ENCODE measurements around the gene FARS2. TPM values are rescaled to one million over a fixed set of nuclear protein-coding genes. Genes with fewer than 3 reads are reported as not detected.

The FARS2 gene
- polyA plus RNA-seq, 1 donor from 2014 or later: 32.8 TPM

GRCh38 chr6:5446362-5447075 is 185.2 kb downstream of the FARS2 start:
- Mint-ChIP-seq H3K27ac (no peak overlapping the region), H3K4me3 (no peak overlapping the region), H3K27me3 (no peaks in the 10 kb centered on the region), H3K9me3 (no peaks in the 10 kb centered on the region), H3K4me1 (peaks cover 0 to 3% (median 0%) of the 10 kb centered on the region in 3 donors), H3K36me3 (peaks cover 3% of the 10 kb centered on the region)

DNA sequence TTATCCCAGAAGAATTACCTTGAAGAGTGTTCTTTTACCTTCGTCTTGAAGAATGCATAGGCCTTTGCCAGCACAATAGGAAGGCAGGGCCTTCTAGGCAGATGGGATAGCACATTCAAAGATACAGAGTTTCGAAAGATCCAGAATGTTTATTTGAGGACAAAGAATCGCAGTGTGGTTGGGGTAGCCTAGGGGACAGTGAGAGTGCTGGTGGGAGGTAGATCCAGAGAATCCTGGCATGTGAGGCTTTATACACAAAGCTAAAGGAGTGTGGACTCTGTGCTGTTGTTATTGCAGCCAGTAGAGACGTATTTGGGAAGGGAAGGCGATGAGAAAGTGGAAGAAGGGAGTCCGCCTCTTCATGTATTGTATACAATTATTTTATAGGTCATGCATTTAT is 186.6 kb downstream of the FARS2 start:
- H3K27me3 Mint-ChIP-seq: no peaks in the 10 kb centered on the region
- H3K27ac Mint-ChIP-seq: no peak overlapping the region
- H3K4me1 Mint-ChIP-seq: peaks cover 0 to 3% (median 0%) of the 10 kb centered on the region in 3 donors
- no peaks in the 10 kb centered on the region for H3K9me3 Mint-ChIP-seq
- peaks cover 3% of the 10 kb centered on the region for H3K36me3 Mint-ChIP-seq
- no peak overlapping the region for H3K4me3 Mint-ChIP-seq

DNA sequence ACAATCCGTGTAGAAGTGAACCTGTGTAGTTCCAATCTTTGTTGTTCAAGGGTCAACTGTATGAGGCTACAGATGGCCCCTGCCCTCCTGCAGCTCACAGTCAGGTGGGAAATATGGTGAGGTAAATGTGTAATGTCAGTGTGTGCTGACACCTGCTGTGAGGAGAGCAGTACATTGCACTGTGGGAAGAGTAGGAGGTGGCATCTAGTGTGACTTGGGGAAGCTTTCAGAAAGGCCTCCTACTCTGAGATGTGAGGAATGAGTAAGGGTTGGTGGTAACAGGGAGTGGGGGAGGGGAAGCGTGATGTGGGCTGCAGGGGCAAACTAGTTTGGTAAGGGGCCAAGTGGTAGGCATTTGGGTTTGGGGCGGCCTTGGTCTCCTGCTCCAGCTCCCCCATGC is 188.8 kb downstream of the FARS2 start:
- Mint-ChIP-seq H3K4me1 (peaks cover 0 to 2% (median 0%) of the 10 kb centered on the region in 3 donors), H3K27me3 (no peaks in the 10 kb centered on the region), H3K27ac (no peak overlapping the region), H3K4me3 (no peak overlapping the region), H3K9me3 (no peaks in the 10 kb centered on the region), H3K36me3 (peaks cover 3% of the 10 kb centered on the region)

GRCh38 chr6:5453546-5453945 is 192.2 kb downstream of the FARS2 start:
- Mint-ChIP-seq H3K4me3 (no peak overlapping the region), H3K4me1 (peaks cover 0 to 3% (median under 1%) of the 10 kb centered on the region in 3 donors), H3K27ac (no peak overlapping the region), H3K27me3 (no peaks in the 10 kb centered on the region), H3K9me3 (no peaks in the 10 kb centered on the region), H3K36me3 (peaks cover 3% of the 10 kb centered on the region)

GRCh38 chr6:5455142-5455541 is 193.8 kb downstream of the FARS2 start:
- peaks cover 0 to 4% (median 3%) of the 10 kb centered on the region in 3 donors for H3K4me1 Mint-ChIP-seq
- no peaks in the 10 kb centered on the region for H3K27me3 Mint-ChIP-seq
- H3K27ac Mint-ChIP-seq: no peak overlapping the region
- H3K9me3 Mint-ChIP-seq: no peaks in the 10 kb centered on the region
- peaks cover 13% of the 10 kb centered on the region for H3K36me3 Mint-ChIP-seq
- H3K4me3 Mint-ChIP-seq: no peak overlapping the region

DNA sequence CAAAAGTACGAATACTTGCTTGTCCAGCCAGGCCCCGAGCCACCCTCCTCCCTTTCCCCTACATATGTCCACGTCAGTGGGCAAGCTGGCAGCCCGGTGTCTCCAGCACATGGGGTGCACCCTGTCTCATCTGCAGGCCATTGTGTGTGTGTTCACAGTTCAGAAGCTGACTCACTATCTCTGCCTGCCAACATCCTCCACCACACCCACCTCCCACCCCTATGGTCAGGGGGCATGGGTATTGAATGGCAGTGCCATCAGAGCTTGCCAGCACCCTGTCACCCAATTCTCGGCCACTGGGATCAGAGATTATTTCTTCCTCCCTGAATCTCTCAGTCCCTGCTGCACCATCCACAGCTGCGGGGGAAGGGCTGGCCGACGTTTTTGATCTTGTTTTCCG is 195.7 kb downstream of the FARS2 start:
- H3K27ac Mint-ChIP-seq: no peak overlapping the region
- no peak overlapping the region for H3K4me3 Mint-ChIP-seq
- H3K9me3 Mint-ChIP-seq: peaks cover 0 to 2% (median 0%) of the 10 kb centered on the region in 3 donors
- H3K4me1 Mint-ChIP-seq: peaks cover 3 to 7% (median 5%) of the 10 kb centered on the region in 3 donors
- no peaks in the 10 kb centered on the region for H3K27me3 Mint-ChIP-seq
- peaks cover 16% of the 10 kb centered on the region for H3K36me3 Mint-ChIP-seq

- Mint-ChIP-seq H3K9me3 (peaks cover 0 to 2% (median 0%) of the 10 kb centered on the region in 3 donors), H3K4me1 (peaks cover 2 to 7% (median 5%) of the 10 kb centered on the region in 3 donors), H3K36me3 (peaks cover 16% of the 10 kb centered on the region), H3K27me3 (no peaks in the 10 kb centered on the region), H3K27ac (no peak overlapping the region), H3K4me3 (no peak overlapping the region)
These were observed 196.8 kb downstream of the FARS2 start for GRCh38 chr6:5457983-5458683.

DNA sequence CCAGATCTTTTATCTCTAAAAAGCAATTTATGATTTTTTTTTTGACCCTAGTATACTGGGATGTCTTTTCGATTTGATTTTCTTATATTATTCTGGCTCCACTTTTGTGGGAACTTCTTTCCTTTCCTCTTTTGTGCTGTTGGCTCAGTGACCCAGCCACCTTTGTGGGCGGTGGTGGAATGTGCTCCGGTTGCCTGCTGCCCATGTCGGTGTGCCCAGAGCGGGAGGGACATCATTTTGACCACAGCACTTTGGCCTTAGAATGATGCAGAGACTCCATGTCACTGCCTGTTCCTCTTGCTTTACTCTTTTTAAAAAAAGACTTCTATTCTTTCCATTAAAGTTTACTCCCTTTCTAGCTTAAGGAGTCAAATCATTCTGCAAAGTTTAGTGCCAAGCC is 198.0 kb downstream of the FARS2 start:
- Mint-ChIP-seq H3K4me1 (peaks cover 3 to 7% (median 6%) of the 10 kb centered on the region in 3 donors), H3K27me3 (no peaks in the 10 kb centered on the region), H3K27ac (no peak overlapping the region), H3K36me3 (peaks cover 18% of the 10 kb centered on the region), H3K4me3 (no peak overlapping the region), H3K9me3 (peaks cover 0 to 2% (median 0%) of the 10 kb centered on the region in 3 donors)

GRCh38 chr6:5461365-5461764 is 200.1 kb downstream of the FARS2 start:
- H3K4me3 Mint-ChIP-seq: peak overlapping the region in 1 of 4 donors; percentile 24
- no peak overlapping the region for H3K27ac Mint-ChIP-seq
- peaks cover 5 to 8% (median 7%) of the 10 kb centered on the region in 3 donors for H3K4me1 Mint-ChIP-seq
- peaks cover 0 to 2% (median 0%) of the 10 kb centered on the region in 3 donors for H3K9me3 Mint-ChIP-seq
- peaks cover 18% of the 10 kb centered on the region for H3K36me3 Mint-ChIP-seq
- H3K27me3 Mint-ChIP-seq: no peaks in the 10 kb centered on the region

- Mint-ChIP-seq H3K9me3 (peaks cover 0 to 2% (median 0%) of the 10 kb centered on the region in 3 donors), H3K4me1 (peaks cover 5 to 8% (median 7%) of the 10 kb centered on the region in 3 donors), H3K27me3 (no peaks in the 10 kb centered on the region), H3K27ac (no peak overlapping the region), H3K4me3 (no peak overlapping the region), H3K36me3 (peaks cover 16% of the 10 kb centered on the region)
These were observed 201.5 kb downstream of the FARS2 start for GRCh38 chr6:5462856-5463255.

- peaks cover 4 to 8% (median 5%) of the 10 kb centered on the region in 3 donors for H3K4me1 Mint-ChIP-seq
- H3K27me3 Mint-ChIP-seq: no peaks in the 10 kb centered on the region
- no peak overlapping the region for H3K27ac Mint-ChIP-seq
- peaks cover 0 to 2% (median 0%) of the 10 kb centered on the region in 3 donors for H3K9me3 Mint-ChIP-seq
- H3K4me3 Mint-ChIP-seq: no peak overlapping the region
- peaks cover 14% of the 10 kb centered on the region for H3K36me3 Mint-ChIP-seq
These were observed 202.4 kb downstream of the FARS2 start for GRCh38 chr6:5463690-5464089.

DNA sequence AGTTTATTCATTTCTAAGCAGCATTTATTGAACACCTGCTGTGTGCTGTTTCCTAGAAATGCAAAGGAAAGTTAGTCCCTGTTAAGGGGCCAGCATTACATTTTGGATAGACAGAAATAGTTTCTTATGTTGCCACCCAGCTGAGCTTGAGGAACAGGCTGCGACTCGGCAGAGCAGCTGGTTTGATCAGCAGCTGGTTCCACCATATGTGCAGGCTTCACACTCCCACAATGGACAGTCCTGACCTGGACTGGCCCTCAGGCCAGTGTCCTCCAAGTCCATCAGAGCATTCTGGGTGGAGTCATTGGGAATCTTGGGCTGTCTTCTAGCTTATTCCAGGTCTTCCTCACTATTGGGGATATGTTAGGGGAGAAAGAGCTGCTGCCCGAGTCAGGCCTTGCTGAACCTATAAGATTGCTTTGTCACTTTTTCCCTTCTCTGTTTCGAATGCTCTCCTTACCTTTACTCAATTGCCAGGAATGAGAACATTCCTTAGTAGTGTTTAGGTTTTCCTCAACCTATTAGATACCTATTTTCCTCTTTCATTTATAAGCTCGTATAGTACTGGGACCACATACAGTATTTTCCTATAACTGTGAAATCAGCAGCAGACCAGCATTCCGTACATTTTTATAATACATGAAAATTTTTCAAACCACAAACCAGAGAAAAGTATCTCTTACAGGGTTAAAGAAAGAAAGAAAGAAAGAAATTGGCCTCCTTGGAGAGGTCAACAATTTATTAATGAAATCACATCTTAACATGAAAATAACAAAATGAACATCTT is 203.0 kb downstream of the FARS2 start:
- peaks cover 4 to 8% (median 5%) of the 10 kb centered on the region in 3 donors for H3K4me1 Mint-ChIP-seq

GRCh38 chr6:5466281-5467136 is 205.2 kb downstream of the FARS2 start:
- Mint-ChIP-seq H3K9me3 (no peaks in the 10 kb centered on the region), H3K27ac (peak overlapping the region in 1 of 3 donors; percentile 65), H3K36me3 (peaks cover 5% of the 10 kb centered on the region), H3K27me3 (no peaks in the 10 kb centered on the region), H3K4me3 (no peak overlapping the region), H3K4me1 (peaks cover 0 to 8% (median 4%) of the 10 kb centered on the region in 3 donors)

More for the DNA sequence above, 203.0 kb downstream of the FARS2 start:
- Mint-ChIP-seq H3K4me3 (no peak overlapping the region), H3K9me3 (peaks cover 0 to 2% (median 0%) of the 10 kb centered on the region in 3 donors), H3K36me3 (peaks cover 13% of the 10 kb centered on the region), H3K27ac (peak overlapping the region in 1 of 3 donors; percentile 58), H3K27me3 (no peaks in the 10 kb centered on the region)

GRCh38 chr6:5468586-5468985 is 207.3 kb downstream of the FARS2 start:
- Mint-ChIP-seq H3K27ac (no peak overlapping the region), H3K4me1 (peaks cover 0 to 4% (median 3%) of the 10 kb centered on the region in 3 donors), H3K4me3 (no peak overlapping the region), H3K9me3 (no peaks in the 10 kb centered on the region), H3K27me3 (no peaks in the 10 kb centered on the region), H3K36me3 (peaks cover 4% of the 10 kb centered on the region)
